CD8-positive, alpha-beta memory T cell (primary cell): Measurements from ENCODE around the gene TAS2R1. TPM values are rescaled to one million over a fixed set of nuclear protein-coding genes. Genes with fewer than 3 reads are reported as not detected.

Source experiments
- CTCF ChIA-PET: fragments of 350-600 bp; sonication (Branson Sonifier 250); formaldehyde crosslinking; loops from one replicate; lab custom pipeline; 2021; ENCODE audit warnings: antibody characterized with exemption; lab: Charles Lee
- POLR2A ChIA-PET: fragments of 350-600 bp; sonication (Branson Sonifier 250); formaldehyde crosslinking; loops from one replicate; lab custom pipeline; 2021; ENCODE audit warnings: antibody characterized with exemption; lab: Charles Lee
- DNase-seq, 5 donors: peaks; one replicate each; pipeline versions ENCODE4 v3.0.0 to v3.0.0-alpha.2; 2020 to 2022; ENCODE audit warnings: mixed read lengths in 1 of 5
- H3K27ac ChIP-seq: one replicate; pipeline ENCODE4 v1.7.0; 2013; ENCODE audit warnings: low read depth, mild to moderate bottlenecking, low read length, moderate library complexity
- H3K27me3 ChIP-seq: 2 replicates; pipeline ENCODE4 v1.7.0; 2013; ENCODE audit warnings: low read length, mild to moderate bottlenecking; ENCODE audit not compliant: insufficient read depth, poor library complexity, severe bottlenecking
- H3K36me3 ChIP-seq: 2 replicates; pipeline ENCODE4 v1.7.0; 2013; ENCODE audit warnings: mild to moderate bottlenecking, low read length, moderate library complexity; ENCODE audit not compliant: insufficient read depth
- H3K4me1 ChIP-seq: 2 replicates; pipeline ENCODE4 v1.7.0; 2013; ENCODE audit warnings: mild to moderate bottlenecking, low read length, moderate library complexity; ENCODE audit not compliant: insufficient read depth
- H3K4me3 ChIP-seq: 2 replicates; pipeline ENCODE4 v1.7.0; 2013; ENCODE audit warnings: mild to moderate bottlenecking, low read length
- H3K9me3 ChIP-seq: 2 replicates; pipeline ENCODE4 v1.7.0; 2013; ENCODE audit warnings: mild to moderate bottlenecking, low read length
- H3K27ac Mint-ChIP-seq, 8 donors: one replicate each; pipeline ENCODE4 v1.8.0; 2020 to 2021; ENCODE audit warnings: mixed read lengths in 8 of 8, mild to moderate bottlenecking in 6 of 8, inconsistent platforms in 3 of 8, moderate library complexity in 3 of 8
- H3K27me3 Mint-ChIP-seq, 2 donors: one replicate each; pipeline ENCODE4 v1.8.0; 2020 to 2021; ENCODE audit warnings: mixed read lengths in 2 of 2, mild to moderate bottlenecking in 1 of 2, moderate library complexity in 1 of 2
- H3K36me3 Mint-ChIP-seq, 3 donors: one replicate each; pipeline ENCODE4 v1.8.0; 2020 to 2021; ENCODE audit warnings: mixed read lengths in 3 of 3, inconsistent platforms in 1 of 3, mild to moderate bottlenecking in 1 of 3
- H3K4me1 Mint-ChIP-seq, 3 donors: one replicate each; pipeline ENCODE4 v1.8.0; 2020 to 2021; ENCODE audit warnings: mixed read lengths in 3 of 3, inconsistent platforms in 1 of 3, mild to moderate bottlenecking in 1 of 3
- H3K4me3 Mint-ChIP-seq, 7 donors: one replicate each; pipeline ENCODE4 v1.8.0; 2020 to 2021; ENCODE audit warnings: mixed read lengths in 7 of 7, mild to moderate bottlenecking in 6 of 7, moderate library complexity in 4 of 7, inconsistent platforms in 2 of 7
- H3K9me3 Mint-ChIP-seq, 5 donors: one replicate each; pipeline ENCODE4 v1.8.0; 2020 to 2022; ENCODE audit warnings: mixed read lengths in 5 of 5, mild to moderate bottlenecking in 3 of 5, moderate library complexity in 2 of 5, inconsistent platforms in 1 of 5
- polyA plus RNA-seq: library from polyadenylated mRNA; unstranded; fragments of 300-500 nt; fragmentation: Illumina TruSeq; gene quantifications from one replicate; pipeline ENCODE4 v1.2.3, GENCODE V29; 2021
- total RNA-seq, 2 experiments: library from RNA; stranded (reverse); gene quantifications; one replicate each; pipeline ENCODE4 v1.2.3, GENCODE V29; 2021

TAS2R1 gene
- total and polyA plus RNA-seq, 3 experiments from 2014 or later = not detected

DNA sequence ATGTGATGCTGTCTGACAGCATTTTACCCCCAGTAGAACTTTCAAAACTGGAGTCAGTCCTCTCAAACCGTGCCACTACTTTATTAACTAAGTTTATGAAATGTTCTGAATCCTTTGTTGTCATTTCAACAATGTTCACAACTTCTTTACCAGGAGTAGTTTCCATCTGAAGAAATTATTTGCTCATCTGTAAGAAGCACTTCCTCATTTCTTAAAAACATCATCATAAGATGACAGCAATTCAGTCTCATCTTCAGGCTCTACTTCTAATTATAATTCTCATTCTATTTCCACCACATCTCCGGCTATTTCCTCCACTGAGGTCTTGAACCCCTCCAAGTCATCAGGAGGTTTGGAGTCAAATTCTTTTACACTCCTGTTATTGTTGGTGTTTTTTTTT, 2.3 kb upstream of the TAS2R1 start:
- Mint-ChIP-seq H3K27me3 (no peaks in the 10 kb centered on the region), H3K4me1 (no peaks in the 10 kb centered on the region), H3K27ac (no peak overlapping the region), H3K36me3 (no peaks in the 10 kb centered on the region), H3K9me3 (peaks cover 11 to 43% (median 16%) of the 10 kb centered on the region in 5 donors), H3K4me3 (no peak overlapping the region)
- ChIA-PET CTCF (no interaction called here), POLR2A (no interaction called here)
- Histone ChIP-seq H3K36me3 (no peaks in the 10 kb centered on the region), H3K4me3 (no peak overlapping the region), H3K4me1 (no peaks in the 10 kb centered on the region), H3K27me3 (no peaks in the 10 kb centered on the region), H3K27ac (no peak overlapping the region), H3K9me3 (no peaks in the 10 kb centered on the region)
- DNase-seq = no peak

GRCh38 chr5:9627541-9627940, 2.6 kb downstream of the TAS2R1 start:
- peaks cover 1 to 13% (median 4%) of the 10 kb centered on the region in 5 donors for H3K9me3 Mint-ChIP-seq
- H3K4me1 Mint-ChIP-seq = no peaks in the 10 kb centered on the region
- Histone ChIP-seq H3K27ac (no peak overlapping the region), H3K36me3 (no peaks in the 10 kb centered on the region), H3K9me3 (no peaks in the 10 kb centered on the region), H3K27me3 (no peaks in the 10 kb centered on the region), H3K4me3 (no peak overlapping the region), H3K4me1 (no peaks in the 10 kb centered on the region)
- H3K27ac Mint-ChIP-seq = no peak overlapping the region
- POLR2A ChIA-PET = no interaction called here
- CTCF ChIA-PET = no interaction called here
- no peak overlapping the region for H3K4me3 Mint-ChIP-seq
- no peak for DNase-seq
- no peaks in the 10 kb centered on the region for H3K36me3 Mint-ChIP-seq
- H3K27me3 Mint-ChIP-seq = peaks cover 0 to 4% of the 10 kb centered on the region in 2 donors

GRCh38 chr5:9626955-9627354, 3.2 kb downstream of the TAS2R1 start:
- Histone ChIP-seq H3K27me3 (no peaks in the 10 kb centered on the region), H3K4me1 (no peaks in the 10 kb centered on the region), H3K9me3 (no peaks in the 10 kb centered on the region), H3K4me3 (no peak overlapping the region), H3K36me3 (no peaks in the 10 kb centered on the region), H3K27ac (no peak overlapping the region)
- Mint-ChIP-seq H3K4me3 (no peak overlapping the region), H3K9me3 (peaks cover 1 to 13% (median 4%) of the 10 kb centered on the region in 5 donors), H3K27me3 (peaks cover 0 to 4% of the 10 kb centered on the region in 2 donors), H3K36me3 (no peaks in the 10 kb centered on the region), H3K4me1 (no peaks in the 10 kb centered on the region), H3K27ac (no peak overlapping the region)
- POLR2A ChIA-PET = no interaction called here
- CTCF ChIA-PET = no interaction called here
- no peak for DNase-seq

GRCh38 chr5:9625731-9626130, 4.4 kb downstream of the TAS2R1 start:
- peaks cover 0 to 10% (median 4%) of the 10 kb centered on the region in 5 donors for H3K9me3 Mint-ChIP-seq
- ChIA-PET POLR2A (no interaction called here), CTCF (no interaction called here)
- H3K4me3 ChIP-seq = no peak overlapping the region
- no peaks in the 10 kb centered on the region for H3K36me3 Mint-ChIP-seq
- H3K36me3 ChIP-seq = no peaks in the 10 kb centered on the region
- H3K27ac ChIP-seq = no peak overlapping the region
- H3K4me1 Mint-ChIP-seq = no peaks in the 10 kb centered on the region
- no peaks in the 10 kb centered on the region for H3K9me3 ChIP-seq
- no peaks in the 10 kb centered on the region for H3K27me3 ChIP-seq
- H3K4me3 Mint-ChIP-seq = no peak overlapping the region
- peaks cover 0 to 4% of the 10 kb centered on the region in 2 donors for H3K27me3 Mint-ChIP-seq
- no peak for DNase-seq
- no peaks in the 10 kb centered on the region for H3K4me1 ChIP-seq
- no peak overlapping the region for H3K27ac Mint-ChIP-seq

DNA sequence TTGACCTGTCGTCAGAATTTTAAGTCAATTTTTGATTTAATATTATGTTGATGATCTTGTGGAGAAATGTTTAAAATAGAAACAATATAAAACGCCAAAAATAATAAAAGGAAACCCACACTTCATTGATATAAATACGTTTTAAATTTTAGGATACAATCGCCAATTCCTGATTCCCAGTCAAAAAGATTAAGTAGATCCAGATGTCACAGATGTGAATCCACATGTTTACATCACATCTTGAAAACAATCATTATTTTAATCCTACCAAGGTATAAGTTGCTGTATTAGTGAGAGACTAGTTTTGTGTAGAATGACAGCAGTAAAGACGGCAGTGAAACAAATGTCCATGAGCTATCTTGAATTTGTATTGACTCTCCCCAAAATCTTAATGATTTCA, 4.9 kb downstream of the TAS2R1 start:
- Mint-ChIP-seq H3K9me3 (peaks cover 0 to 10% (median 4%) of the 10 kb centered on the region in 5 donors), H3K4me1 (no peaks in the 10 kb centered on the region), H3K27ac (no peak overlapping the region), H3K27me3 (peaks cover 0 to 4% of the 10 kb centered on the region in 2 donors), H3K36me3 (no peaks in the 10 kb centered on the region), H3K4me3 (no peak overlapping the region)
- H3K27me3 ChIP-seq = no peaks in the 10 kb centered on the region
- H3K4me1 ChIP-seq = no peaks in the 10 kb centered on the region
- no peak for DNase-seq
- CTCF ChIA-PET = no interaction called here
- POLR2A ChIA-PET = no interaction called here
- H3K27ac ChIP-seq = no peak overlapping the region
- H3K9me3 ChIP-seq = no peaks in the 10 kb centered on the region
- H3K4me3 ChIP-seq = no peak overlapping the region
- H3K36me3 ChIP-seq = no peaks in the 10 kb centered on the region

- H3K36me3 Mint-ChIP-seq = no peaks in the 10 kb centered on the region
- Histone ChIP-seq H3K4me1 (no peaks in the 10 kb centered on the region), H3K36me3 (no peaks in the 10 kb centered on the region), H3K9me3 (no peaks in the 10 kb centered on the region), H3K27me3 (no peaks in the 10 kb centered on the region), H3K4me3 (no peak overlapping the region), H3K27ac (no peak overlapping the region)
- H3K27ac Mint-ChIP-seq = no peak overlapping the region
- H3K4me1 Mint-ChIP-seq = no peaks in the 10 kb centered on the region
- POLR2A ChIA-PET = no interaction called here
- CTCF ChIA-PET = no interaction called here
- H3K4me3 Mint-ChIP-seq = no peak overlapping the region
- no peak for DNase-seq
- H3K9me3 Mint-ChIP-seq = peaks cover 3 to 8% (median 5%) of the 10 kb centered on the region in 5 donors
- H3K27me3 Mint-ChIP-seq = peaks cover 0 to 4% of the 10 kb centered on the region in 2 donors
Measured at GRCh38 chr5:9624196-9624947, 5.8 kb downstream of the TAS2R1 start.

DNA sequence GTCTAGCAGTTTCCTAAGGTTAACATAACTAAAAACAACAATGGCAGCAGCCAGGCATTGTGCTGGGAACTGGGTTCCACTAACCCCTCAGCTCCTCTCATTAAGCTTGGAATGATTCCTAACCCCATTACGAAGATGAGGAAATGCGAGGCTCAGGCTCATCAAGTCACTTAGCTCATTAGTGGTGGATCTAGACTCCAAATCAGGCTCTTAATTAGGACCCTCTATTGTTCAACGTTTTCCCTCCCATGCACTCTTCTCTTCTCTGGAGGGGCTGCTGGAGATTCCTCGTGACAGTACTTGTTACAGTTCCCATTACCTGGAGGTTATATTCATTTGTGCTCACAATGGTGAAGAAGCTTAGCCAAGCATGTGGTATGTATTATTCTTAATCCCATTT, 6.5 kb downstream of the TAS2R1 start:
- peaks cover 3 to 11% (median 7%) of the 10 kb centered on the region in 5 donors for H3K9me3 Mint-ChIP-seq
- Histone ChIP-seq H3K4me1 (no peaks in the 10 kb centered on the region), H3K27ac (no peak overlapping the region)

GRCh38 chr5:9622971-9623421, 7.2 kb downstream of the TAS2R1 start:
- H3K27ac ChIP-seq = no peak overlapping the region
- no peak overlapping the region for H3K4me3 Mint-ChIP-seq
- H3K4me1 ChIP-seq = no peaks in the 10 kb centered on the region
- ChIA-PET POLR2A (no interaction called here), CTCF (no interaction called here)
- no peaks in the 10 kb centered on the region for H3K4me1 Mint-ChIP-seq
- H3K9me3 Mint-ChIP-seq = peaks cover 3 to 12% (median 7%) of the 10 kb centered on the region in 5 donors
- no peaks in the 10 kb centered on the region for H3K36me3 Mint-ChIP-seq
- no peak overlapping the region for H3K4me3 ChIP-seq
- no peaks in the 10 kb centered on the region for H3K36me3 ChIP-seq
- H3K9me3 ChIP-seq = no peaks in the 10 kb centered on the region
- H3K27ac Mint-ChIP-seq = no peak overlapping the region
- H3K27me3 Mint-ChIP-seq = peaks cover 0 to 6% of the 10 kb centered on the region in 2 donors
- no peaks in the 10 kb centered on the region for H3K27me3 ChIP-seq
- DNase-seq = no peak

More for the DNA sequence above, 6.5 kb downstream of the TAS2R1 start:
- peaks cover 0 to 6% of the 10 kb centered on the region in 2 donors for H3K27me3 Mint-ChIP-seq
- Histone ChIP-seq H3K36me3 (no peaks in the 10 kb centered on the region), H3K27me3 (no peaks in the 10 kb centered on the region), H3K9me3 (no peaks in the 10 kb centered on the region), H3K4me3 (no peak overlapping the region)
- ChIA-PET POLR2A (no interaction called here), CTCF (no interaction called here)
- no peaks in the 10 kb centered on the region for H3K4me1 Mint-ChIP-seq
- H3K4me3 Mint-ChIP-seq = no peak overlapping the region
- no peak for DNase-seq
- no peaks in the 10 kb centered on the region for H3K36me3 Mint-ChIP-seq
- no peak overlapping the region for H3K27ac Mint-ChIP-seq
